GM23338 (cell line): ENCODE results near the gene ZNF778. TPM values are rescaled to one million over a fixed set of nuclear protein-coding genes. Genes with fewer than 3 reads are reported as not detected.
"Not testable (repeated sequence)": the region's sequence is repeated elsewhere in the genome, so short reads cannot be mapped to it uniquely, and the experiment has no call there.

Experiments
- ATAC-seq: fragments of 200-7000 bp; cut with Tn5 transposase; 3 replicates; pipeline ENCODE4 v1.9.1; 2020
- DNase-seq: peaks from one replicate; pipeline ENCODE4 v3.0.0-alpha.2; 2015; ENCODE audit warnings: low spot score
- H2AFZ ChIP-seq: fragments of 200-600 bp; sonication (generic); 2 replicates; pipeline ENCODE4 v1.8.0; 2016; ENCODE audit warnings: antibody characterized with exemption, mild to moderate bottlenecking, moderate library complexity
- H3F3A ChIP-seq: fragments of 200-600 bp; sonication (generic); replicated peaks from 2 replicates; pipeline ENCODE4 v1.8.0; 2017; ENCODE audit warnings: antibody characterized with exemption, mixed run types, low read depth
- H3K27ac ChIP-seq: fragments of 200-600 bp; sonication (generic); 2 replicates; pipeline ENCODE4 v1.6.1; 2016; ENCODE audit warnings: low read depth
- H3K27me3 ChIP-seq: fragments of 200-600 bp; sonication (generic); 2 replicates; pipeline ENCODE4 v1.8.0; 2016; ENCODE audit warnings: mild to moderate bottlenecking, mixed run types, moderate library complexity; ENCODE audit not compliant: insufficient read depth
- H3K36me3 ChIP-seq: fragments of 200-600 bp; sonication (generic); 2 replicates; pipeline ENCODE4 v1.8.0; 2016; ENCODE audit warnings: mild to moderate bottlenecking; ENCODE audit not compliant: insufficient read depth
- H3K4me1 ChIP-seq: fragments of 200-600 bp; sonication (generic); 2 replicates; pipeline ENCODE4 v1.8.0; 2016; ENCODE audit warnings: mild to moderate bottlenecking, moderate library complexity; ENCODE audit not compliant: insufficient read depth
- H3K4me2 ChIP-seq: fragments of 200-600 bp; sonication (generic); 2 replicates; pipeline ENCODE4 v1.7.1; 2017; ENCODE audit warnings: mixed run types
- H3K4me3 ChIP-seq: fragments of 200-600 bp; sonication (generic); 2 replicates; pipeline ENCODE4 v1.6.1; 2016; ENCODE audit warnings: mixed run types
- H3K79me2 ChIP-seq: fragments of 200-600 bp; sonication (generic); replicated peaks from 2 replicates; pipeline ENCODE4 v1.8.0; 2017; ENCODE audit warnings: mild to moderate bottlenecking; ENCODE audit not compliant: insufficient read depth
- H3K9me2 ChIP-seq: fragments of 200-600 bp; sonication (generic); 2 replicates; pipeline ENCODE4 v1.8.0; 2017; ENCODE audit not compliant: insufficient read depth
- H4K20me1 ChIP-seq: fragments of 200-600 bp; sonication (generic); replicated peaks from 2 replicates; pipeline ENCODE4 v1.8.0; 2017; ENCODE audit warnings: mild to moderate bottlenecking; ENCODE audit not compliant: insufficient read depth
- H3K27ac Mint-ChIP-seq: 2 replicates; pipeline ENCODE4 v1.8.0; 2020; ENCODE audit warnings: inconsistent platforms, mild to moderate bottlenecking, moderate library complexity, mixed read lengths
- H3K27me3 Mint-ChIP-seq: 3 replicates; pipeline ENCODE4 v1.8.0; 2022; ENCODE audit warnings: low read depth, mild to moderate bottlenecking, moderate library complexity, mixed read lengths, inconsistent platforms; ENCODE audit not compliant: insufficient read depth, poor library complexity
- H3K36me3 Mint-ChIP-seq: 3 replicates; pipeline ENCODE4 v1.8.0; 2021; ENCODE audit warnings: low read depth, mild to moderate bottlenecking, inconsistent platforms, moderate library complexity, mixed read lengths
- H3K4me1 Mint-ChIP-seq: 3 replicates; pipeline ENCODE4 v1.8.0; 2020; ENCODE audit warnings: mild to moderate bottlenecking, inconsistent platforms, mixed read lengths
- H3K4me3 Mint-ChIP-seq: 3 replicates; pipeline ENCODE4 v1.8.0; 2021; ENCODE audit warnings: moderate library complexity, mild to moderate bottlenecking, inconsistent platforms, mixed read lengths
- H3K9me3 Mint-ChIP-seq: 3 replicates; pipeline ENCODE4 v1.8.0; 2020; ENCODE audit warnings: moderate library complexity, mild to moderate bottlenecking, inconsistent platforms, mixed read lengths
- CREB1 ChIP-seq: fragments of 250-450 bp; sonication (Bioruptor Pico); IDR thresholded peaks from 2 replicates; pipeline ENCODE4 v1.5.0; 2020; ENCODE audit warnings: low read depth, mild to moderate bottlenecking, moderate library complexity
- EZH2 ChIP-seq: fragments of 200-600 bp; sonication (generic); IDR thresholded peaks from one replicate; pipeline ENCODE4 v1.8.0; 2017; ENCODE audit warnings: antibody characterized with exemption, mild to moderate bottlenecking, low read depth; ENCODE audit not compliant: unreplicated experiment
- STAT1 ChIP-seq: IDR thresholded peaks from one replicate; pipeline ENCODE4 v1.6.1; 2016; ENCODE audit warnings: antibody characterized with exemption; ENCODE audit not compliant: unreplicated experiment
- ZNF114 ChIP-seq: fragments of 250-450 bp; sonication (Bioruptor Pico); IDR thresholded peaks from 2 replicates; pipeline ENCODE4 v1.5.0; 2020; ENCODE audit warnings: mild to moderate bottlenecking, moderate library complexity
- ZNF331 ChIP-seq: fragments of 250-450 bp; sonication (Bioruptor Pico); IDR thresholded peaks from 2 replicates; pipeline ENCODE4 v1.5.0; 2020; ENCODE audit warnings: low read depth, mild to moderate bottlenecking, moderate library complexity
- polyA plus RNA-seq: library from polyadenylated mRNA; unstranded; fragments of >200 nt; fragmentation: Nextera tagmentation; extraction: Ambion mirVana; gene quantifications from 2 replicates; pipeline ENCODE4 v1.2.1, GENCODE V29; 2016
- total RNA-seq: library from RNA; depleted of rRNA; stranded (reverse); fragments of >200 nt; shearing (Covaris generic); gene quantifications from 2 replicates; pipeline ENCODE4 v1.2.3, GENCODE V29; 2014
- TF ChIP-seq, protein P1 (sequence below): fragments of 250-450 bp; sonication (Bioruptor Pico); IDR thresholded peaks from 2 replicates; pipeline ENCODE4 v1.5.0; 2020; ENCODE audit warnings: mild to moderate bottlenecking, moderate library complexity
- TF ChIP-seq, protein P2 (sequence below): IDR thresholded peaks from one replicate; pipeline ENCODE4 v1.6.1; 2018; ENCODE audit warnings: antibody characterized with exemption; ENCODE audit not compliant: unreplicated experiment
- TF ChIP-seq, protein P3 (sequence below), 2 experiments: fragments of 200-600 bp in 1 of 2; sonication (generic) in 1 of 2; conservative IDR thresholded peaks; 2 replicates each; pipeline versions ENCODE4 v1.5.1 to v1.6.1; 2016 to 2017; ENCODE audit warnings: antibody characterized with exemption in 2 of 2, low read depth in 2 of 2, mild to moderate bottlenecking in 2 of 2, moderate library complexity in 1 of 2

The ZNF778 gene
- total and polyA plus RNA-seq, 2 experiments from 2014 or later: 7.9 to 43.4 TPM

DNA sequence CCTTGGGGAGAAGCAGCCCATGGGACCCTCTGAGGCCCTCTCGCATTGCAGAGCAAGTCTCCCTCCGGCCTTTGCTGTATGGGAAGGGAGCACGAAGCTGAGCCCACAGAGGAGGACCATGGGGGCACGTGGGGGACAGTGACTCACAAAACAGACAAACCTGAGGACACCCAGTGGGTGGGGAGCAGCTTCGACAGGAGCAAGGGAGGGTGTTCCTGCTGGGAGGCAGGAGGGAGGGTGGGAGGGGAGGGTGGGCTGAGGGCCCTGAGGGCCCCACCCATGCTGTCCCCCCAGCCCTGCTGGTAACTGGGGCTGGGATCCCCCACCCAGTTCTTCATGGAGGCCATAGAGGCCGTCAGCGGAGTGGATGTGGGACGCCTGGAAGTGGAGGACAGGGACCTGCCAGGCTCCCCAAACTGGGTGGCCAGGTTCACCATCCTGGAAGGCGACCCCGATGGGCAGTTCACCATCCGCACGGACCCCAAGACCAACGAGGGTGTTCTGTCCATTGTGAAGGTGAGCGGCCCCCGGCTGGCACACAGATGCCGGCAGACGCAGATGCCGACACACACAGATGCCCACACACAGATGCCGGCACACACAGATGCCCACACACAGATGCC is 29.6 kb upstream of the ZNF778 start (continued):
- TF ChIP-seq, protein P1, sequence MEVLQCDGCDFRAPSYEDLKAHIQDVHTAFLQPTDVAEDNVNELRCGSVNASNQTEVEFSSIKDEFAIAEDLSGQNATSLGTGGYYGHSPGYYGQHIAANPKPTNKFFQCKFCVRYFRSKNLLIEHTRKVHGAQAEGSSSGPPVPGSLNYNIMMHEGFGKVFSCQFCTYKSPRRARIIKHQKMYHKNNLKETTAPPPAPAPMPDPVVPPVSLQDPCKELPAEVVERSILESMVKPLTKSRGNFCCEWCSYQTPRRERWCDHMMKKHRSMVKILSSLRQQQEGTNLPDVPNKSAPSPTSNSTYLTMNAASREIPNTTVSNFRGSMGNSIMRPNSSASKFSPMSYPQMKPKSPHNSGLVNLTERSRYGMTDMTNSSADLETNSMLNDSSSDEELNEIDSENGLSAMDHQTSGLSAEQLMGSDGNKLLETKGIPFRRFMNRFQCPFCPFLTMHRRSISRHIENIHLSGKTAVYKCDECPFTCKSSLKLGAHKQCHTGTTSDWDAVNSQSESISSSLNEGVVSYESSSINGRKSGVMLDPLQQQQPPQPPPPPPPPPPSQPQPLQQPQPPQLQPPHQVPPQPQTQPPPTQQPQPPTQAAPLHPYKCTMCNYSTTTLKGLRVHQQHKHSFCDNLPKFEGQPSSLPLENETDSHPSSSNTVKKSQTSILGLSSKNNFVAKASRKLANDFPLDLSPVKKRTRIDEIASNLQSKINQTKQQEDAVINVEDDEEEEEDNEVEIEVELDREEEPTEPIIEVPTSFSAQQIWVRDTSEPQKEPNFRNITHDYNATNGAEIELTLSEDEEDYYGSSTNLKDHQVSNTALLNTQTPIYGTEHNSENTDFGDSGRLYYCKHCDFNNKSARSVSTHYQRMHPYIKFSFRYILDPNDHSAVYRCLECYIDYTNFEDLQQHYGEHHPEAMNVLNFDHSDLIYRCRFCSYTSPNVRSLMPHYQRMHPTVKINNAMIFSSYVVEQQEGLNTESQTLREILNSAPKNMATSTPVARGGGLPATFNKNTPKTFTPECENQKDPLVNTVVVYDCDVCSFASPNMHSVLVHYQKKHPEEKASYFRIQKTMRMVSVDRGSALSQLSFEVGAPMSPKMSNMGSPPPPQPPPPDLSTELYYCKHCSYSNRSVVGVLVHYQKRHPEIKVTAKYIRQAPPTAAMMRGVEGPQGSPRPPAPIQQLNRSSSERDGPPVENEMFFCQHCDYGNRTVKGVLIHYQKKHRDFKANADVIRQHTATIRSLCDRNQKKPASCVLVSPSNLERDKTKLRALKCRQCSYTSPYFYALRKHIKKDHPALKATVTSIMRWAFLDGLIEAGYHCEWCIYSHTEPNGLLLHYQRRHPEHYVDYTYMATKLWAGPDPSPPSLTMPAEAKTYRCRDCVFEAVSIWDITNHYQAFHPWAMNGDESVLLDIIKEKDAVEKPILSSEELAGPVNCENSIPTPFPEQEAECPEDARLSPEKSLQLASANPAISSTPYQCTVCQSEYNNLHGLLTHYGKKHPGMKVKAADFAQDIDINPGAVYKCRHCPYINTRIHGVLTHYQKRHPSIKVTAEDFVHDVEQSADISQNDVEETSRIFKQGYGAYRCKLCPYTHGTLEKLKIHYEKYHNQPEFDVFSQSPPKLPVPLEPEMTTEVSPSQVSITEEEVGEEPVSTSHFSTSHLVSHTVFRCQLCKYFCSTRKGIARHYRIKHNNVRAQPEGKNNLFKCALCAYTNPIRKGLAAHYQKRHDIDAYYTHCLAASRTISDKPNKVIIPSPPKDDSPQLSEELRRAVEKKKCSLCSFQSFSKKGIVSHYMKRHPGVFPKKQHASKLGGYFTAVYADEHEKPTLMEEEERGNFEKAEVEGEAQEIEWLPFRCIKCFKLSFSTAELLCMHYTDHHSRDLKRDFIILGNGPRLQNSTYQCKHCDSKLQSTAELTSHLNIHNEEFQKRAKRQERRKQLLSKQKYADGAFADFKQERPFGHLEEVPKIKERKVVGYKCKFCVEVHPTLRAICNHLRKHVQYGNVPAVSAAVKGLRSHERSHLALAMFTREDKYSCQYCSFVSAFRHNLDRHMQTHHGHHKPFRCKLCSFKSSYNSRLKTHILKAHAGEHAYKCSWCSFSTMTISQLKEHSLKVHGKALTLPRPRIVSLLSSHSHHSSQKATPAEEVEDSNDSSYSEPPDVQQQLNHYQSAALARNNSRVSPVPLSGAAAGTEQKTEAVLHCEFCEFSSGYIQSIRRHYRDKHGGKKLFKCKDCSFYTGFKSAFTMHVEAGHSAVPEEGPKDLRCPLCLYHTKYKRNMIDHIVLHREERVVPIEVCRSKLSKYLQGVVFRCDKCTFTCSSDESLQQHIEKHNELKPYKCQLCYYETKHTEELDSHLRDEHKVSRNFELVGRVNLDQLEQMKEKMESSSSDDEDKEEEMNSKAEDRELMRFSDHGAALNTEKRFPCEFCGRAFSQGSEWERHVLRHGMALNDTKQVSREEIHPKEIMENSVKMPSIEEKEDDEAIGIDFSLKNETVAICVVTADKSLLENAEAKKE (CRISPR knock-in tag): no peak
- TF ChIP-seq, protein P2, sequence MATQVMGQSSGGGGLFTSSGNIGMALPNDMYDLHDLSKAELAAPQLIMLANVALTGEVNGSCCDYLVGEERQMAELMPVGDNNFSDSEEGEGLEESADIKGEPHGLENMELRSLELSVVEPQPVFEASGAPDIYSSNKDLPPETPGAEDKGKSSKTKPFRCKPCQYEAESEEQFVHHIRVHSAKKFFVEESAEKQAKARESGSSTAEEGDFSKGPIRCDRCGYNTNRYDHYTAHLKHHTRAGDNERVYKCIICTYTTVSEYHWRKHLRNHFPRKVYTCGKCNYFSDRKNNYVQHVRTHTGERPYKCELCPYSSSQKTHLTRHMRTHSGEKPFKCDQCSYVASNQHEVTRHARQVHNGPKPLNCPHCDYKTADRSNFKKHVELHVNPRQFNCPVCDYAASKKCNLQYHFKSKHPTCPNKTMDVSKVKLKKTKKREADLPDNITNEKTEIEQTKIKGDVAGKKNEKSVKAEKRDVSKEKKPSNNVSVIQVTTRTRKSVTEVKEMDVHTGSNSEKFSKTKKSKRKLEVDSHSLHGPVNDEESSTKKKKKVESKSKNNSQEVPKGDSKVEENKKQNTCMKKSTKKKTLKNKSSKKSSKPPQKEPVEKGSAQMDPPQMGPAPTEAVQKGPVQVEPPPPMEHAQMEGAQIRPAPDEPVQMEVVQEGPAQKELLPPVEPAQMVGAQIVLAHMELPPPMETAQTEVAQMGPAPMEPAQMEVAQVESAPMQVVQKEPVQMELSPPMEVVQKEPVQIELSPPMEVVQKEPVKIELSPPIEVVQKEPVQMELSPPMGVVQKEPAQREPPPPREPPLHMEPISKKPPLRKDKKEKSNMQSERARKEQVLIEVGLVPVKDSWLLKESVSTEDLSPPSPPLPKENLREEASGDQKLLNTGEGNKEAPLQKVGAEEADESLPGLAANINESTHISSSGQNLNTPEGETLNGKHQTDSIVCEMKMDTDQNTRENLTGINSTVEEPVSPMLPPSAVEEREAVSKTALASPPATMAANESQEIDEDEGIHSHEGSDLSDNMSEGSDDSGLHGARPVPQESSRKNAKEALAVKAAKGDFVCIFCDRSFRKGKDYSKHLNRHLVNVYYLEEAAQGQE: no peak
- TF ChIP-seq, protein P3, sequence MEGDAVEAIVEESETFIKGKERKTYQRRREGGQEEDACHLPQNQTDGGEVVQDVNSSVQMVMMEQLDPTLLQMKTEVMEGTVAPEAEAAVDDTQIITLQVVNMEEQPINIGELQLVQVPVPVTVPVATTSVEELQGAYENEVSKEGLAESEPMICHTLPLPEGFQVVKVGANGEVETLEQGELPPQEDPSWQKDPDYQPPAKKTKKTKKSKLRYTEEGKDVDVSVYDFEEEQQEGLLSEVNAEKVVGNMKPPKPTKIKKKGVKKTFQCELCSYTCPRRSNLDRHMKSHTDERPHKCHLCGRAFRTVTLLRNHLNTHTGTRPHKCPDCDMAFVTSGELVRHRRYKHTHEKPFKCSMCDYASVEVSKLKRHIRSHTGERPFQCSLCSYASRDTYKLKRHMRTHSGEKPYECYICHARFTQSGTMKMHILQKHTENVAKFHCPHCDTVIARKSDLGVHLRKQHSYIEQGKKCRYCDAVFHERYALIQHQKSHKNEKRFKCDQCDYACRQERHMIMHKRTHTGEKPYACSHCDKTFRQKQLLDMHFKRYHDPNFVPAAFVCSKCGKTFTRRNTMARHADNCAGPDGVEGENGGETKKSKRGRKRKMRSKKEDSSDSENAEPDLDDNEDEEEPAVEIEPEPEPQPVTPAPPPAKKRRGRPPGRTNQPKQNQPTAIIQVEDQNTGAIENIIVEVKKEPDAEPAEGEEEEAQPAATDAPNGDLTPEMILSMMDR (conservative IDR thresholded peaks at IDR 0.05; ENCODE audit: low read depth in 2 of 2): no peak
- TF ChIP-seq ZNF114: no peak
- TF ChIP-seq STAT1: no peak
- TF ChIP-seq EZH2: no peak
- no peak for TF ChIP-seq ZNF331 (CRISPR knock-in tag)
- TF ChIP-seq CREB1 (CRISPR knock-in tag): no peak

DNA sequence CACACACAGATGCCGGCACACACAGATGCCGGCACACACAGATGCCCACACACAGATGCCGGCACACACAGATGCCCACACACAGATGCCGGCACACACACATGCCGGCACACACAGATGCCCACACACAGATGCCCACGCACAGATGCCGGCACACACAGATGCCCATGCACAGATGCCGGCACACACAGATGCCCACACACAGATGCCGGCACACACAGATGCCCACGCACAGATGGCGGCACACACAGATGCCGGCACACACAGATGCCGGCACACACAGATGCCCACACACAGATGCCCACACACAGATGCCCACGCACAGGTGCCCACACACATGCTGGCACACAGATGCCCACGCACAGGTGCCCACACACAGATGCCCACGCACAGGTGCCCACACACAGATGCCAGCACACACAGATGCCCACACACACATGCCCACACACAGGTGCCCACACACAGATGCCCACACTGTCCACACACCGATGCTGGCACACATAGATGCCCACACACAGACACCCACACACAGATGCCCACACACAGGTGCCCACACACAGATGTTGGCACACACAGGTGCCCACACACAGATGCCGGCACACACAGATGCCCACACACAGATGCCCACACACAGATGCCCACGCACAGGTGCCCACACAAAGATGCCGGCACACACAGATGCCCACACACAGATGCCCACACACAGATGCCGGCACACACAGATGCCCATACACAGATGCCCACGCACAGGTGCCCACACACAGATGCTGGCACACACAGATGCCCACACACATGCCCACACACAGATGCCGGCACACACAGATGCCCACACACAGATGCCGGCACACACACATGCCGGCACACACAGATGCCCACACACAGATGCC is 28.8 kb upstream of the ZNF778 start:
- not testable (repeated sequence) for H2AFZ ChIP-seq, DNase-seq, H3K36me3 Mint-ChIP-seq, H3K27ac ChIP-seq, H3K9me3 Mint-ChIP-seq, H3K27me3 ChIP-seq, H4K20me1 ChIP-seq, H3K4me1 ChIP-seq, H3K4me2 ChIP-seq, H3K36me3 ChIP-seq, ATAC-seq, H3K4me3 Mint-ChIP-seq, H3K79me2 ChIP-seq, H3K4me1 Mint-ChIP-seq, H3K27ac Mint-ChIP-seq, H3K9me2 ChIP-seq, H3K4me3 ChIP-seq, H3F3A ChIP-seq
- peaks cover 12% of the 10 kb centered on the region for H3K27me3 Mint-ChIP-seq
